Astrocyte (in vitro differentiated cells and primary cell): ENCODE measurements around the gene HAVCR2.

ENCODE experiments used
- EZH2 ChIP-seq: IDR thresholded peaks from 2 replicates; pipeline ENCODE4 v1.6.1; 2012; ENCODE audit warnings: mild to moderate bottlenecking, low read length, inconsistent platforms; ENCODE audit not compliant: insufficient read depth
- TF ChIP-seq, protein P1 (sequence below): IDR thresholded peaks from 2 replicates; pipeline ENCODE4 v1.5.1; 2011; ENCODE audit warnings: low read depth, mild to moderate bottlenecking, inconsistent platforms, low read length, moderate library complexity; ENCODE audit not compliant: insufficient read depth

DNA sequence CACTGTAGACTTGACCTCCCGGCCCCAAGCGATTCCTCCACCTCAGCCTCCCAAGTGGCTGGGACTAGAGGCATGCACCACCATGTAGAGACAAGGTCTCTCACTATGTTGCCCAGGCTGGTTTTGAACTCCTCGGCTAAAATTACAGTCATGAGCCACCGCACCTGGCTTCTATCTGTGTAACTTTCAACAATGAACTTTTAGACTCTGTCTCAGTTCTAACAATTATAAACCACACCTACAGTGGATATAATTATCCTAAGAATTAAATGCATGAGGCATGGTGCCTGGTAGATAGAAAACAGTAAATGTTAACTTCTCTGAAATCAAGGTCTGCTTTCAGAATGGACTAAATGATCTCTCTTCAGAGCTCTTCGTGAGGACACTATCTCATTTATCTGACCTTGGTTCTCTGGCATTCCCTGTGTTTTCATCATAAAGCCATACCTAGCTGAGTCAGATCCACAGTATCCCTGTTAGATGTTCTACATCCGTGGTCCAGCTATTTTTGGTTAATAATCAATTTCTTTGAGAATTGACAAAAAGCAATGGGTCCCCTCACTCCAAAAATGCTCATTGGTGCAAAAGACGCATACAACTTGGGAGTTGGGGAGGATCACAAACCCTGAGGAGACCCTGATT lies 57.1 kb downstream of the HAVCR2 start:
- TF ChIP-seq, protein P1, sequence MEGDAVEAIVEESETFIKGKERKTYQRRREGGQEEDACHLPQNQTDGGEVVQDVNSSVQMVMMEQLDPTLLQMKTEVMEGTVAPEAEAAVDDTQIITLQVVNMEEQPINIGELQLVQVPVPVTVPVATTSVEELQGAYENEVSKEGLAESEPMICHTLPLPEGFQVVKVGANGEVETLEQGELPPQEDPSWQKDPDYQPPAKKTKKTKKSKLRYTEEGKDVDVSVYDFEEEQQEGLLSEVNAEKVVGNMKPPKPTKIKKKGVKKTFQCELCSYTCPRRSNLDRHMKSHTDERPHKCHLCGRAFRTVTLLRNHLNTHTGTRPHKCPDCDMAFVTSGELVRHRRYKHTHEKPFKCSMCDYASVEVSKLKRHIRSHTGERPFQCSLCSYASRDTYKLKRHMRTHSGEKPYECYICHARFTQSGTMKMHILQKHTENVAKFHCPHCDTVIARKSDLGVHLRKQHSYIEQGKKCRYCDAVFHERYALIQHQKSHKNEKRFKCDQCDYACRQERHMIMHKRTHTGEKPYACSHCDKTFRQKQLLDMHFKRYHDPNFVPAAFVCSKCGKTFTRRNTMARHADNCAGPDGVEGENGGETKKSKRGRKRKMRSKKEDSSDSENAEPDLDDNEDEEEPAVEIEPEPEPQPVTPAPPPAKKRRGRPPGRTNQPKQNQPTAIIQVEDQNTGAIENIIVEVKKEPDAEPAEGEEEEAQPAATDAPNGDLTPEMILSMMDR: no peak
- TF ChIP-seq EZH2: no peak
